ENCODE measurements around the gene PHACTR1. TPM values are rescaled to one million over a fixed set of nuclear protein-coding genes. Genes with fewer than 3 reads are reported as not detected.

The PHACTR1 gene
- total and polyA plus RNA-seq, 12 donors: 0.77 to 16.0 (median 3.5) TPM

GRCh38 chr6:13183415-13184088 lies 467.0 kb downstream of the PHACTR1 start:
- intact Hi-C loops (cut with DNase I): no loop called here
- no peak overlapping the region for H3K4me3 ChIP-seq
- WGBS, 4 donors: 78 to 86% (median 83%) methylated on average over 9 of the region's 9 CpGs

DNA sequence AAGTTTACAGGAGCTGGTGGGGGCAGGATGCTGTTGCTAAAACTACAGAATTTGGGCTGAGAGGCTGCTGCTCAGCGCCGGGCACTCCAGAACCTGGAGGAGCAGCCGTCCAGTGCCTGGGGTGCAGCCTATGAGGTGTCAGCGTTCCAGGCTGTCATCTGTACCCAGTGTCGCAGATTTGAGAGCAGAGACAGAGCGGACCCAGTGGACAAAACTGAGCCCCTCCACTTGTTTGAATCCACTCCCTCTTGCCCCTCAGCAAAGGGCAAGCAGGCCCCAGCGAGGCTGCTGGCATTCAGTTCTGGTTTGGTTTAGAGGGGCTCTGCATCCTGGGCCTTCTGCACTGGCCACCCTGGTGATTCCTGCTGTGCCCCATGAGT lies 467.5 kb downstream of the PHACTR1 start:
- Histone ChIP-seq H3K27ac (no peak overlapping the region), H3K36me3 (replicated peaks in 1 of 2) (no peaks in the 10 kb centered on the region)

More at GRCh38 chr6:13183415-13184088, 467.0 kb downstream of the PHACTR1 start:
- no peak for DNase-seq
- H3K4me1 ChIP-seq (replicated peaks in 1 of 2): no peaks in the 10 kb centered on the region
- no peak overlapping the region for H3K27ac ChIP-seq
- H3K9me3 ChIP-seq (replicated peaks in 1 of 3): no peaks in the 10 kb centered on the region
- TF ChIP-seq, protein P1, sequence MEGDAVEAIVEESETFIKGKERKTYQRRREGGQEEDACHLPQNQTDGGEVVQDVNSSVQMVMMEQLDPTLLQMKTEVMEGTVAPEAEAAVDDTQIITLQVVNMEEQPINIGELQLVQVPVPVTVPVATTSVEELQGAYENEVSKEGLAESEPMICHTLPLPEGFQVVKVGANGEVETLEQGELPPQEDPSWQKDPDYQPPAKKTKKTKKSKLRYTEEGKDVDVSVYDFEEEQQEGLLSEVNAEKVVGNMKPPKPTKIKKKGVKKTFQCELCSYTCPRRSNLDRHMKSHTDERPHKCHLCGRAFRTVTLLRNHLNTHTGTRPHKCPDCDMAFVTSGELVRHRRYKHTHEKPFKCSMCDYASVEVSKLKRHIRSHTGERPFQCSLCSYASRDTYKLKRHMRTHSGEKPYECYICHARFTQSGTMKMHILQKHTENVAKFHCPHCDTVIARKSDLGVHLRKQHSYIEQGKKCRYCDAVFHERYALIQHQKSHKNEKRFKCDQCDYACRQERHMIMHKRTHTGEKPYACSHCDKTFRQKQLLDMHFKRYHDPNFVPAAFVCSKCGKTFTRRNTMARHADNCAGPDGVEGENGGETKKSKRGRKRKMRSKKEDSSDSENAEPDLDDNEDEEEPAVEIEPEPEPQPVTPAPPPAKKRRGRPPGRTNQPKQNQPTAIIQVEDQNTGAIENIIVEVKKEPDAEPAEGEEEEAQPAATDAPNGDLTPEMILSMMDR (IDR thresholded peaks at IDR 0.05): no peak
- TF ChIP-seq POLR2A (IDR thresholded peaks at IDR 0.05): no peak
- H3K27me3 ChIP-seq: no peaks in the 10 kb centered on the region
- H3K36me3 ChIP-seq (replicated peaks in 1 of 2): no peaks in the 10 kb centered on the region

GRCh38 chr6:13184547-13184946 lies 468.0 kb downstream of the PHACTR1 start:
- no peak for TF ChIP-seq POLR2A (IDR thresholded peaks at IDR 0.05)
- TF ChIP-seq, protein P1 (IDR thresholded peaks at IDR 0.05): no peak
- Histone ChIP-seq H3K27me3 (no peaks in the 10 kb centered on the region), H3K9me3 (replicated peaks in 1 of 3) (no peaks in the 10 kb centered on the region), H3K4me3 (no peak overlapping the region), H3K27ac (no peak overlapping the region), H3K4me1 (replicated peaks in 1 of 2) (no peaks in the 10 kb centered on the region), H3K36me3 (replicated peaks in 1 of 2) (no peaks in the 10 kb centered on the region)
- intact Hi-C loops (cut with DNase I): no loop called here
- 91 to 95% (median 93%) methylated on average over 10 of the region's 10 CpGs for WGBS, 4 donors
- DNase-seq: no peak

More for the DNA sequence above, 467.5 kb downstream of the PHACTR1 start:
- H3K4me3 ChIP-seq: no peak overlapping the region
- no peak for DNase-seq
- no peak for TF ChIP-seq POLR2A (IDR thresholded peaks at IDR 0.05)
- TF ChIP-seq, protein P1 (IDR thresholded peaks at IDR 0.05): no peak
- WGBS, 4 donors: 81 to 97% (median 91%) methylated on average over 7 of the region's 7 CpGs
- intact Hi-C loops (cut with DNase I): no loop called here
- H3K27me3 ChIP-seq: no peaks in the 10 kb centered on the region
- H3K4me1 ChIP-seq (replicated peaks in 1 of 2): no peaks in the 10 kb centered on the region
- no peaks in the 10 kb centered on the region for H3K9me3 ChIP-seq (replicated peaks in 1 of 3)

DNA sequence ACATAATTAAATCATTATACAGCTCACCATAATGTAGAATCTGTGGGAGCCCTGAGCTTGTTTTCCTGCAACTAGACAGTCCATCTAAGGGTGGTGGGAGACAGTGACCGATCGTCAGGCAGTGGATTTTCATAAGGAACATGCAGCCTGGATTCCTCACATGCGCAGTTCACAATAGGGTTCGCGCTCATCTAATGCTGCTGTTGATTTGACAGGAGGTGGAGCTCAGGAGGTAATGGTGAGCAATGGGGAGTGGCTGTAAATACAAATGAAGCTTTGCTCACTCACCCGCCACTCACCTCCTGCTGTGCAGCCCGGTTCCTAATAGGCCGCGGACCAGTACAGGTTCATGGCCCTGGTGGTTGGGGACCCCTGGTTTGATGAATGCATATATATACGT lies 470.3 kb downstream of the PHACTR1 start:
- intact Hi-C loops (cut with DNase I): no loop called here
- H3K4me3 ChIP-seq: no peak overlapping the region
- no peaks in the 10 kb centered on the region for H3K9me3 ChIP-seq (replicated peaks in 1 of 3)
- H3K27ac ChIP-seq: no peak overlapping the region
- 89 to 95% (median 93%) methylated on average over 10 of the region's 10 CpGs for WGBS, 4 donors
- no peak for DNase-seq
- no peaks in the 10 kb centered on the region for H3K27me3 ChIP-seq
- TF ChIP-seq POLR2A (IDR thresholded peaks at IDR 0.05): no peak
- H3K4me1 ChIP-seq (replicated peaks in 1 of 2): no peaks in the 10 kb centered on the region
- no peaks in the 10 kb centered on the region for H3K36me3 ChIP-seq (replicated peaks in 1 of 2)

GRCh38 chr6:13187692-13188091 lies 471.1 kb downstream of the PHACTR1 start:
- intact Hi-C loops (cut with DNase I): no loop called here

More at GRCh38 chr6:13187692-13188091, 471.1 kb downstream of the PHACTR1 start:
- 89 to 92% (median 90%) methylated on average over 3 of the region's 3 CpGs for WGBS, 4 donors
- TF ChIP-seq POLR2A (IDR thresholded peaks at IDR 0.05): no peak
- TF ChIP-seq, protein P1 (IDR thresholded peaks at IDR 0.05): no peak
- H3K27me3 ChIP-seq: no peaks in the 10 kb centered on the region
- no peaks in the 10 kb centered on the region for H3K36me3 ChIP-seq (replicated peaks in 1 of 2)
- H3K4me3 ChIP-seq: no peak overlapping the region
- no peaks in the 10 kb centered on the region for H3K9me3 ChIP-seq (replicated peaks in 1 of 3)
- no peaks in the 10 kb centered on the region for H3K4me1 ChIP-seq (replicated peaks in 1 of 2)
- DNase-seq: no peak
- no peak overlapping the region for H3K27ac ChIP-seq
